Measurements from ENCODE around the gene TMPRSS6. TPM values are rescaled to one million over a fixed set of nuclear protein-coding genes. Genes with fewer than 3 reads are reported as not detected.

The TMPRSS6 gene
- total RNA-seq, result 1 to 10 TPM in 1 of 4 donors, under 1 TPM in 2, not detected in 1; 0.16 to 4.9 (median 0.41) TPM

GRCh38 chr22:37109242-37109917 is at the start of gene TMPRSS6:
Gene TMPRSS6, minus strand, starts transcription at chr22:37109713. Its CDS starts 6,296 bp downstream, at chr22:37103417.
- in situ Hi-C loops (cut with MboI; ENCODE audit: low pct_ligation_motif_present in 1 of 4, low pct_unique_long_range_greater_than_20kb in 1 of 4, low sequenced_read_pairs in 3 of 4), result no loop called here
- Histone ChIP-seq H3K4me1 (no peaks in the 10 kb centered on the region), H3K9me3 (no peaks in the 10 kb centered on the region), H3K4me3 (no peak within 1 kb of the TSS), H3K36me3 (no peaks in the 10 kb centered on the region), H3K27ac (no peak within 1 kb of the TSS), H3K27me3 (peaks cover under 1% of the 10 kb centered on the region)
- no peak for TF ChIP-seq EP300 (IDR thresholded peaks at IDR 0.05; ENCODE audit: low read depth)
- no peak for TF ChIP-seq POLR2A (IDR thresholded peaks at IDR 0.05)
- TF ChIP-seq POLR2AphosphoS5 (IDR thresholded peaks at IDR 0.05), result no peak
- no peak for TF ChIP-seq CTCF (IDR thresholded peaks at IDR 0.05)
- DNase-seq, result no peak
- intact Hi-C loops (cut with DNase I; ENCODE audit: low total_unique reads), result no loop called here
- 64% methylated on average over 11 of the region's 13 CpGs; no CpG with 5 or more reads in 1 of the 2 donors for WGBS, 2 donors (ENCODE audit: low coverage in 1 of 2)

- intact Hi-C loops (cut with DNase I; ENCODE audit: low total_unique reads), result no loop called here
- no peak for DNase-seq
- H3K27ac ChIP-seq, result no peak overlapping the region
- H3K4me1 ChIP-seq, result peaks cover 0 to 4% (median 0%) of the 10 kb centered on the region in 4 donors
- H3K27me3 ChIP-seq, result no peaks in the 10 kb centered on the region
- no peaks in the 10 kb centered on the region for H3K9me3 ChIP-seq
- in situ Hi-C loops (cut with MboI; ENCODE audit: low pct_ligation_motif_present in 1 of 4, low pct_unique_long_range_greater_than_20kb in 1 of 4, low sequenced_read_pairs in 3 of 4), result no loop called here
- TF ChIP-seq POLR2A (IDR thresholded peaks at IDR 0.05) (no peak), EP300 (IDR thresholded peaks at IDR 0.05; ENCODE audit: low read depth) (no peak), POLR2AphosphoS5 (IDR thresholded peaks at IDR 0.05) (no peak), CTCF (IDR thresholded peaks at IDR 0.05) (no peak)
- no peak overlapping the region for H3K4me3 ChIP-seq
- 82 to 86% methylated on average over 5 of the region's 5 CpGs for WGBS, 2 donors (ENCODE audit: low coverage in 1 of 2)
- H3K36me3 ChIP-seq, result no peaks in the 10 kb centered on the region
These were observed 49.4 kb upstream of the TMPRSS6 start for GRCh38 chr22:37158963-37159290.

GRCh38 chr22:37157516-37158285 is 48.2 kb upstream of the TMPRSS6 start:
- DNase-seq, result no peak
- Histone ChIP-seq H3K9me3 (no peaks in the 10 kb centered on the region), H3K27me3 (no peaks in the 10 kb centered on the region), H3K4me3 (no peak overlapping the region), H3K4me1 (peaks cover 0 to 4% (median 0%) of the 10 kb centered on the region in 4 donors), H3K36me3 (no peaks in the 10 kb centered on the region), H3K27ac (no peak overlapping the region)
- 74 to 90% methylated on average over 3 to 13 of the region's 13 CpGs for WGBS, 2 donors (ENCODE audit: low coverage in 1 of 2)
- no peak for TF ChIP-seq POLR2AphosphoS5 (IDR thresholded peaks at IDR 0.05)
- TF ChIP-seq POLR2A (IDR thresholded peaks at IDR 0.05), result no peak
- TF ChIP-seq CTCF (IDR thresholded peaks at IDR 0.05), result no peak
- no peak for TF ChIP-seq EP300 (IDR thresholded peaks at IDR 0.05; ENCODE audit: low read depth)
- in situ Hi-C loops (cut with MboI; ENCODE audit: low pct_ligation_motif_present in 1 of 4, low pct_unique_long_range_greater_than_20kb in 1 of 4, low sequenced_read_pairs in 3 of 4) (no loop called here), intact Hi-C loops (cut with DNase I; ENCODE audit: low total_unique reads) (no loop called here)

GRCh38 chr22:37156686-37157435 is 47.3 kb upstream of the TMPRSS6 start:
- no peaks in the 10 kb centered on the region for H3K4me1 ChIP-seq
- no peaks in the 10 kb centered on the region for H3K27me3 ChIP-seq
- no peak for DNase-seq
- no peak overlapping the region for H3K4me3 ChIP-seq
- H3K9me3 ChIP-seq, result no peaks in the 10 kb centered on the region
- intact Hi-C loops (cut with DNase I; ENCODE audit: low total_unique reads), result no loop called here
- 86% methylated on average over 13 of the region's 13 CpGs; no CpG with 5 or more reads in 1 of the 2 donors for WGBS, 2 donors (ENCODE audit: low coverage in 1 of 2)
- no peak for TF ChIP-seq CTCF (IDR thresholded peaks at IDR 0.05)
- no peak for TF ChIP-seq POLR2A (IDR thresholded peaks at IDR 0.05)
- no peak for TF ChIP-seq POLR2AphosphoS5 (IDR thresholded peaks at IDR 0.05)
- no peak for TF ChIP-seq EP300 (IDR thresholded peaks at IDR 0.05; ENCODE audit: low read depth)
- H3K27ac ChIP-seq, result no peak overlapping the region
- in situ Hi-C loops (cut with MboI; ENCODE audit: low pct_ligation_motif_present in 1 of 4, low pct_unique_long_range_greater_than_20kb in 1 of 4, low sequenced_read_pairs in 3 of 4), result no loop called here
- no peaks in the 10 kb centered on the region for H3K36me3 ChIP-seq

Data from transverse colon (tissue), 4 donors.